ENCODE measurements around the gene PLEKHG2. TPM values are rescaled to one million over a fixed set of nuclear protein-coding genes. Genes with fewer than 3 reads are reported as not detected.
"Not testable (repeated sequence)": the region's sequence is repeated elsewhere in the genome, so short reads cannot be mapped to it uniquely, and the experiment has no call there.

PLEKHG2 gene
- total and polyA plus RNA-seq, 2 experiments from 2014 or later = 30.5 to 40.7 TPM

DNA sequence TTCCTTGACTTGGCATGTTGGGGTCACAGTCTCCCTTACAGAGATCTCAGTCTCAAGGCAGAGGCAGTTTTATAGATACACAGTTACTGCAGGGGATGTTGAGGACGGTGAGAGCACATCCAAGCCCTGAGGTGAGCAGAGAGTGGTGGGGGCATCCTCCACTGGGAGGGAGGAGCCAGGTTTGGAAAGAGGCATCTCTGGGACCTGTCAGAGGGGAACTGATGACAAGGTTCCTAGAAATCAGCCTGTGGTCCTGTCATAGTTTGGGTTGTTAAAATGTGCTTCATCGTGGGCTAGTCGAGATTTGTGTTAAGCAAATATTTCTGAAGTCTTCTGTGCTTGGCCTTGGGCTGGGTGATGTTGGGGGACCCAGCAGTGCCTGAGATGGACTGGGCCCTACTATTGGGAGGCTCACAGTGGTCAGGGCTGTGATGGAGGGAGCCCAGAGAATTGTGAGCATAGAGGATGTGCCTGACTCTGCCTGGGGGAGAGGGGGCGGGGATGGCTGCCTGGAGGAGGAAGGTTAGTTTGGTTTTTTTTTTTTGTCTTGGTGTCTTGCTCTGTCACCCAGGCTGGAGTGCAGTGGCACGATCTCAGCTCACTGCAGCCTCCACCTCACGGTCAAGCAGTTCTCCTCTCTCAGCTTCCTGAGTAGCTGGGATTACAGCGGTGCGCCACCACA lies 36.8 kb downstream of the PLEKHG2 start:
- TF ChIP-seq, protein P1, sequence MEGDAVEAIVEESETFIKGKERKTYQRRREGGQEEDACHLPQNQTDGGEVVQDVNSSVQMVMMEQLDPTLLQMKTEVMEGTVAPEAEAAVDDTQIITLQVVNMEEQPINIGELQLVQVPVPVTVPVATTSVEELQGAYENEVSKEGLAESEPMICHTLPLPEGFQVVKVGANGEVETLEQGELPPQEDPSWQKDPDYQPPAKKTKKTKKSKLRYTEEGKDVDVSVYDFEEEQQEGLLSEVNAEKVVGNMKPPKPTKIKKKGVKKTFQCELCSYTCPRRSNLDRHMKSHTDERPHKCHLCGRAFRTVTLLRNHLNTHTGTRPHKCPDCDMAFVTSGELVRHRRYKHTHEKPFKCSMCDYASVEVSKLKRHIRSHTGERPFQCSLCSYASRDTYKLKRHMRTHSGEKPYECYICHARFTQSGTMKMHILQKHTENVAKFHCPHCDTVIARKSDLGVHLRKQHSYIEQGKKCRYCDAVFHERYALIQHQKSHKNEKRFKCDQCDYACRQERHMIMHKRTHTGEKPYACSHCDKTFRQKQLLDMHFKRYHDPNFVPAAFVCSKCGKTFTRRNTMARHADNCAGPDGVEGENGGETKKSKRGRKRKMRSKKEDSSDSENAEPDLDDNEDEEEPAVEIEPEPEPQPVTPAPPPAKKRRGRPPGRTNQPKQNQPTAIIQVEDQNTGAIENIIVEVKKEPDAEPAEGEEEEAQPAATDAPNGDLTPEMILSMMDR (IDR thresholded peaks at IDR 0.05; ENCODE audit: low read depth, low read length) = no peak
- Histone ChIP-seq H3K9me3 (ENCODE audit: low read depth) (no peaks in the 10 kb centered on the region), H3K36me3 (peaks cover 5% of the 10 kb centered on the region), H3K4me3 (no peak overlapping the region), H3K27ac (no peak overlapping the region), H3K4me1 (ENCODE audit: low read depth) (peaks cover 4% of the 10 kb centered on the region), H3K27me3 (no peaks in the 10 kb centered on the region)
- DNase-seq (ENCODE audit: low read depth in 1 of 2, low spot score in 1 of 2) = no peak

DNA sequence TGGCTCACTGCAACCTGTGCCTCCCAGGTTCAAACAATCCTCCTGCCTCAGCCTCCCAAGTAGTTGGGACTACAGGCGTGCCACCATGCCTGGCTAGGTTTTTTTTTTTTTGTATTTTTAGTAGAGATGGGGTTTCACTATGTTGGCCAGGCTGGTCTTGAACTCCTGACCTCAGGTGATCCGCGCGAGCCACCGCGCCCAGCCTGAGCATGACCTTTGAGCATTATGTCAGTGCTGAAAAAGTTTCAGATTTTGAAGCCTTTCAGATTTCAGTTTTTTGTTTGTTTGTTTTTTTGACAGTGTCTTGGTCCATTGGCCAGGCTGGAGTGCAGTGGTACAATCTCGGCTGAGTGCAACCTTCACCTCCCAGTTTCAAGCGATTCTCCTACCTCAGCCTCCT lies 38.8 kb downstream of the PLEKHG2 start:
- not testable (repeated sequence) for H3K27ac ChIP-seq; DNase-seq (ENCODE audit: low read depth in 1 of 2, low spot score in 1 of 2); H3K27me3 ChIP-seq; H3K4me1 ChIP-seq (ENCODE audit: low read depth); H3K36me3 ChIP-seq; H3K9me3 ChIP-seq (ENCODE audit: low read depth); H3K4me3 ChIP-seq

DNA sequence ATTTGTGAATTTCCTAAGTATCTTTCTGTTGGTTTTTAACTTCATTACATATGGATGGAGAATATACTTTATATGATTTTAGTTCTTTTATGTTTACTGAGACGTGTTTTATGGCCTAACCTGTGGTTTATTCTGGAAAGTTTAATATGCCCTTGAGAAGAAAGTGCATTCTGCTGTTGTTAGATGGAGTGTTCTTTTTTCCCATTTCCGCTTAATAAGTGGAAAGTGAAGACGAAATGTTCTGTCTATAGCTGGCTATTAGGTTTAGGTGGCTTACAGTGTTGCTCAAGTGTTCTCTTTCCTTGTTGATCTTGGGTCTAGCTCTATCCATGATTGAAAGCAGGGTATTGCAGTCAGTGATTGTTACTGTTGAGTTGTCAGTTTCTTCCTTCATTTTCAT lies 50.9 kb downstream of the PLEKHG2 start:
- H3K27ac ChIP-seq = peak overlapping the region; percentile 25
- no peaks in the 10 kb centered on the region for H3K4me1 ChIP-seq (ENCODE audit: low read depth)
- H3K9me3 ChIP-seq (ENCODE audit: low read depth) = no peaks in the 10 kb centered on the region
- H3K36me3 ChIP-seq = peaks cover 61% of the 10 kb centered on the region
- no peak overlapping the region for H3K4me3 ChIP-seq
- H3K27me3 ChIP-seq = no peaks in the 10 kb centered on the region
- TF ChIP-seq, protein P1 (IDR thresholded peaks at IDR 0.05; ENCODE audit: low read depth, low read length) = no peak
- no peak for DNase-seq (ENCODE audit: low read depth in 1 of 2, low spot score in 1 of 2)

DNA sequence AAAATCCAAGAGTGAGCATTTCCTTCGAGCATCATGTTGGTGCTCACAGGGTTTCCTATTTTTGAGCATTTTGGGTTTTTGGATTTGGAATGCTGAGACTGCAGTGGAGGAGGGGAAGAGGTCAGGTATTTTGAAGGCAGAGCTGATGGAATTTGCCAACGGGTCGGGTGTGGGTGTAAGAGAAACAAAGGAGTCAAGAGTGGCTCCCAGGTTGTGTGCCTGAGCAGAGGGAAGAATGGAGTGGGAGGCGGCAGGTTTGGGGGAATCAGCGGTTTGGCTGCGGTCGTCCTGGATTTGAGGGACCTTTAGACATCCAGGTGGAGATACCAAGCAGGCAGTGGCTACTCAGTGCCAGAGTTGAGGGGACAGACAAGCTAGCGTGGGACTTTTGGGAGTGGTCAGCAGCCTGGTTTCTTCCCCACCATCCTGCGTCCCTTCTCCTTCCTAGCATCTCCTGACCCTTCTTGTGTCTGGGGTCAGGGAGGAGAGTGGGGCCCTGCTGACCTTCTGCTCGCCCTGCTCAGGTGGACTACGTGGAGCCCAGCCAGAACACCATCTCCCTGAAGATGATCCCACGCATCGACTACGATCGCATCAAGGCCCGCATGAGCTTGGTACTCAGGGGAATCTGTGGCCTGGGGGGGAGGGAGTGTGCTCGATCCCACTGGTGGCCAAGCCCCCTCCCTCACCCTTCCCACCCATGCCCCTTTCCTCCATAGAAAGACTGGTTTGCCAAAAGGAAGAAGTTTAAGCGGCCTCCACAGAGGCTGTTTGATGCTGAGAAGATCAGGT lies 53.7 kb downstream of the PLEKHG2 start:
- no peak overlapping the region for H3K27ac ChIP-seq
- TF ChIP-seq, protein P1 (IDR thresholded peaks at IDR 0.05; ENCODE audit: low read depth, low read length) = no peak

DNA sequence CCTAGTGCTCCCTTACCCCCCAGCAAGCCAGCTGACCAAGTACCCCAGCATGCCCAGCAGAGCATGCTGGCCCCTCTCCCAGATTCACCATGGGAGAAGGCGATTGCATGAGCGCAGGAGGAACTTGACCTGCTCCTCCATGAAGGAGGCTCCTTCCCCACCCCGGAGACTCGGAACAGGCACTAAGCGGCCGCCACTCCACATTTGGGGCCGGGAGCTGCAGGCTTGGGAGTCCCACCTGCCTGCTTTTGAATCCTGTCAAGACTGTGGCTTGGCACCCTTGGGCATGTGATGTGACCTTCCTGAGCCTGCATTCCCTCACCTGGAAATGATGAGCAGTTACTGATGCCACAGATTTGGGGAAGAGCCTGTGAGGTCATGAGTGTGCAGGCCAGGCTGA lies 55.5 kb downstream of the PLEKHG2 start:
- Histone ChIP-seq H3K4me1 (ENCODE audit: low read depth) (no peaks in the 10 kb centered on the region), H3K36me3 (peaks cover 76% of the 10 kb centered on the region), H3K4me3 (no peak overlapping the region), H3K9me3 (ENCODE audit: low read depth) (no peaks in the 10 kb centered on the region), H3K27ac (no peak overlapping the region), H3K27me3 (no peaks in the 10 kb centered on the region)
- DNase-seq (ENCODE audit: low read depth in 1 of 2, low spot score in 1 of 2) = no peak
- TF ChIP-seq, protein P1 (IDR thresholded peaks at IDR 0.05; ENCODE audit: low read depth, low read length) = no peak

More for the DNA sequence above, 53.7 kb downstream of the PLEKHG2 start:
- H3K4me3 ChIP-seq = no peak overlapping the region
- H3K27me3 ChIP-seq = no peaks in the 10 kb centered on the region
- no peaks in the 10 kb centered on the region for H3K9me3 ChIP-seq (ENCODE audit: low read depth)
- H3K36me3 ChIP-seq = peaks cover 65% of the 10 kb centered on the region
- DNase-seq (ENCODE audit: low read depth in 1 of 2, low spot score in 1 of 2) = no peak
- no peaks in the 10 kb centered on the region for H3K4me1 ChIP-seq (ENCODE audit: low read depth)

DNA sequence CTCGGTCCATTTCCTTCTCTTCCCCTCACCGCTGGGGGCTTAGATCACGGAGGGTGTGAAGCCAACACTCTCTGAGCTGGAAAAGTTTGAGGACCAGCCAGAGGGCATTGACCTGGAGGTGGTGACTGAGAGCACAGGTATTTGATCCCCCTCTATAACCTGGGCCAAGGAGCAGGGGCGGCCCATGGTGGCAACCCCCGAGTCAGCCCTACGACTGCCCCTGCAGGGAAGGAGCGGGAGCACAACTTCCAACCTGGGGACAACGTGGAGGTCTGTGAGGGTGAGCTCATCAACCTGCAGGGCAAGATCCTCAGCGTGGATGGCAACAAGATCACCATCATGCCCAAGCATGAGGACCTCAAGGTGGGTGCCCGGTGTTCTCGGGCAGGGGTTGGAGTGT lies 56.6 kb downstream of the PLEKHG2 start:
- Histone ChIP-seq H3K27me3 (no peaks in the 10 kb centered on the region), H3K4me3 (no peak overlapping the region), H3K4me1 (ENCODE audit: low read depth) (no peaks in the 10 kb centered on the region), H3K27ac (no peak overlapping the region), H3K36me3 (peaks cover 76% of the 10 kb centered on the region), H3K9me3 (ENCODE audit: low read depth) (no peaks in the 10 kb centered on the region)
- TF ChIP-seq, protein P1 (IDR thresholded peaks at IDR 0.05; ENCODE audit: low read depth, low read length) = no peak
- DNase-seq (ENCODE audit: low read depth in 1 of 2, low spot score in 1 of 2) = no peak
